Neural cell (in vitro differentiated cells): ENCODE measurements around the gene CARD19.

Experiments
- EP300 ChIP-seq: fragments of 450-650 bp; conservative IDR thresholded peaks from 2 replicates; pipeline ENCODE4 v1.6.1; 2014; ENCODE audit warnings: antibody characterized with exemption, mild to moderate bottlenecking, moderate library complexity; ENCODE audit not compliant: poor library complexity, severe bottlenecking
- EZH2 ChIP-seq: fragments of 200-600, 300-800 bp; shearing (Covaris generic), sonication (generic); IDR thresholded peaks from 2 replicates; pipeline ENCODE4 v1.6.1; 2014; ENCODE audit warnings: antibody characterized with exemption, low read length, borderline replicate concordance, mild to moderate bottlenecking; ENCODE audit not compliant: insufficient read depth, poor library complexity, severe bottlenecking
- MXI1 ChIP-seq: fragments of 450-650 bp; conservative IDR thresholded peaks from 2 replicates; pipeline ENCODE4 v1.6.1; 2014; ENCODE audit warnings: antibody characterized with exemption, mild to moderate bottlenecking; ENCODE audit not compliant: poor library complexity, severe bottlenecking
- POLR2AphosphoS5 ChIP-seq: IDR thresholded peaks from 2 replicates; pipeline ENCODE4 v1.6.1; 2012
- RAD21 ChIP-seq: fragments of 450-650 bp; conservative IDR thresholded peaks from 2 replicates; pipeline ENCODE4 v1.6.1; 2014; ENCODE audit warnings: antibody characterized with exemption, mild to moderate bottlenecking, moderate library complexity
- TAF1 ChIP-seq: IDR thresholded peaks from 2 replicates; pipeline ENCODE4 v1.6.1; 2012; ENCODE audit warnings: low read depth
- TF ChIP-seq, protein P1 (sequence below): fragments of 450-650 bp; IDR thresholded peaks from 2 replicates; pipeline ENCODE4 v1.5.1; 2014; ENCODE audit warnings: antibody characterized with exemption, mild to moderate bottlenecking, moderate library complexity; ENCODE audit not compliant: poor library complexity, severe bottlenecking
- TF ChIP-seq, protein P2 (sequence below): IDR thresholded peaks from 2 replicates; pipeline ENCODE4 v1.6.1; 2012; ENCODE audit warnings: borderline replicate concordance

DNA sequence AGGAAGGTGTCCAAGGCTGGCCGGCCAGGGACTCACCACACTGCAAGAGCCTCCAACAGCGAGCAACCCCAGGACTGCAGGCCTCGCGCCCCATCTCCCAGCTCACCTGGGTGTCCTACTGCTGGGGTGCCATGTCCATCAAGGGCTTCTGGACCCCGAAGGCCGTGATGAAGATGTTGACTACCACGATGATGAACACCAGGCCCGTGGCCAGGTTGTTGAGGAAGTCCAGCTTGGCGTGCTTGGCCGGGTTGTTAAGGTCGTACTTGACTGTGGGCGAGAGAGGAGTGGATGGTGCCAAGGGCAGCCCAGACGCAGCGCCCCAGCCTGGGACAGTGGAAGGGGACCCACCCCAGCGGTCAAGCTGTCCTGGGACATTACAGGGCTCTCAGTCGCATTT, 28.8 kb downstream of the CARD19 start:
- TF ChIP-seq EZH2 = no peak
- TF ChIP-seq, protein P1, sequence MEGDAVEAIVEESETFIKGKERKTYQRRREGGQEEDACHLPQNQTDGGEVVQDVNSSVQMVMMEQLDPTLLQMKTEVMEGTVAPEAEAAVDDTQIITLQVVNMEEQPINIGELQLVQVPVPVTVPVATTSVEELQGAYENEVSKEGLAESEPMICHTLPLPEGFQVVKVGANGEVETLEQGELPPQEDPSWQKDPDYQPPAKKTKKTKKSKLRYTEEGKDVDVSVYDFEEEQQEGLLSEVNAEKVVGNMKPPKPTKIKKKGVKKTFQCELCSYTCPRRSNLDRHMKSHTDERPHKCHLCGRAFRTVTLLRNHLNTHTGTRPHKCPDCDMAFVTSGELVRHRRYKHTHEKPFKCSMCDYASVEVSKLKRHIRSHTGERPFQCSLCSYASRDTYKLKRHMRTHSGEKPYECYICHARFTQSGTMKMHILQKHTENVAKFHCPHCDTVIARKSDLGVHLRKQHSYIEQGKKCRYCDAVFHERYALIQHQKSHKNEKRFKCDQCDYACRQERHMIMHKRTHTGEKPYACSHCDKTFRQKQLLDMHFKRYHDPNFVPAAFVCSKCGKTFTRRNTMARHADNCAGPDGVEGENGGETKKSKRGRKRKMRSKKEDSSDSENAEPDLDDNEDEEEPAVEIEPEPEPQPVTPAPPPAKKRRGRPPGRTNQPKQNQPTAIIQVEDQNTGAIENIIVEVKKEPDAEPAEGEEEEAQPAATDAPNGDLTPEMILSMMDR = no peak
- no peak for TF ChIP-seq MXI1
- no peak for TF ChIP-seq EP300
- no peak for TF ChIP-seq RAD21
- TF ChIP-seq TAF1 = no peak
- no peak for TF ChIP-seq POLR2AphosphoS5
- TF ChIP-seq, protein P2, sequence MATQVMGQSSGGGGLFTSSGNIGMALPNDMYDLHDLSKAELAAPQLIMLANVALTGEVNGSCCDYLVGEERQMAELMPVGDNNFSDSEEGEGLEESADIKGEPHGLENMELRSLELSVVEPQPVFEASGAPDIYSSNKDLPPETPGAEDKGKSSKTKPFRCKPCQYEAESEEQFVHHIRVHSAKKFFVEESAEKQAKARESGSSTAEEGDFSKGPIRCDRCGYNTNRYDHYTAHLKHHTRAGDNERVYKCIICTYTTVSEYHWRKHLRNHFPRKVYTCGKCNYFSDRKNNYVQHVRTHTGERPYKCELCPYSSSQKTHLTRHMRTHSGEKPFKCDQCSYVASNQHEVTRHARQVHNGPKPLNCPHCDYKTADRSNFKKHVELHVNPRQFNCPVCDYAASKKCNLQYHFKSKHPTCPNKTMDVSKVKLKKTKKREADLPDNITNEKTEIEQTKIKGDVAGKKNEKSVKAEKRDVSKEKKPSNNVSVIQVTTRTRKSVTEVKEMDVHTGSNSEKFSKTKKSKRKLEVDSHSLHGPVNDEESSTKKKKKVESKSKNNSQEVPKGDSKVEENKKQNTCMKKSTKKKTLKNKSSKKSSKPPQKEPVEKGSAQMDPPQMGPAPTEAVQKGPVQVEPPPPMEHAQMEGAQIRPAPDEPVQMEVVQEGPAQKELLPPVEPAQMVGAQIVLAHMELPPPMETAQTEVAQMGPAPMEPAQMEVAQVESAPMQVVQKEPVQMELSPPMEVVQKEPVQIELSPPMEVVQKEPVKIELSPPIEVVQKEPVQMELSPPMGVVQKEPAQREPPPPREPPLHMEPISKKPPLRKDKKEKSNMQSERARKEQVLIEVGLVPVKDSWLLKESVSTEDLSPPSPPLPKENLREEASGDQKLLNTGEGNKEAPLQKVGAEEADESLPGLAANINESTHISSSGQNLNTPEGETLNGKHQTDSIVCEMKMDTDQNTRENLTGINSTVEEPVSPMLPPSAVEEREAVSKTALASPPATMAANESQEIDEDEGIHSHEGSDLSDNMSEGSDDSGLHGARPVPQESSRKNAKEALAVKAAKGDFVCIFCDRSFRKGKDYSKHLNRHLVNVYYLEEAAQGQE = no peak
